Astrocyte of the hippocampus (primary cell): ENCODE data around the gene CCDC117.

Experiments
- DNase-seq: peaks from one replicate; pipeline ENCODE4 v3.0.0; 2011; ENCODE audit warnings: low read depth, low spot score

Gene CCDC117

DNA sequence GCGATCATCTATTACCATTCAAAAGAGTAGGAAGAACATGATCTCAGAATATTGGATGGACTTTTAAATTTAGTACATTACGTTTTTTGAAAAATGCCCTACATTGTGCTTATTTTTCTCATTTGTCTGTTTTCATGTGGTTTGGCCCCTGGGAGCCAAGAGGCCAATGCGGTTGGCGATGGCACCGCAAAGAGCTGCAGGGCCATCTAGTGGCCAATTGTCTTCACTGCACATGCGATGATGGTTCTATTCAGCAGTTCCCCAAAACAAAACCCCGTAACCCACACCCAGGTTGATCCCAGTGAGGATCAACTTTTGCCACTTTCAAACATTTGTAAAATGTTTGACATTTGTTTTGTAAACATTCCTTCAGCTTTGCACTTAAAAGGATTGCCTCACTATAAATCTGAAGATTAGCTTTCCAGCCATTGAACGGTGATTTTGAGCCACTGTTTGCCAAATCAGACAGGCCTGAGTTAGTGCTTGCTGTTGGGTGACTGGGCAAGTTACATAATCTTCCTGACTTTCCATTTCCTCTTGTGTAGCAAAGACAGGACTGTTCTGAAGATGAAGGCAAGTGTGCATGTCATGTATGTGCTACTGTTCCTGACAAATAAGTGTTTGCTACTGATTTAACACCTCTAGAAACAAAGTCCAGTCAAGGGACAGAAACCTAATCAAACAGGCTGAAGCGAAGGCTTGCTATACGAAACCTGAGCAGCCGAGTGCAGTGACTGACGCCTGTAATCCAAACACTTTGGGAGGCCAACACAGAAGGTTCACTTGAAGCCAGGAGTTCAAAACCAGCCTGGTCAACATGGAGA, 57.1 kb downstream of the CCDC117 start:
- peak; percentile 86 for DNase-seq

DNA sequence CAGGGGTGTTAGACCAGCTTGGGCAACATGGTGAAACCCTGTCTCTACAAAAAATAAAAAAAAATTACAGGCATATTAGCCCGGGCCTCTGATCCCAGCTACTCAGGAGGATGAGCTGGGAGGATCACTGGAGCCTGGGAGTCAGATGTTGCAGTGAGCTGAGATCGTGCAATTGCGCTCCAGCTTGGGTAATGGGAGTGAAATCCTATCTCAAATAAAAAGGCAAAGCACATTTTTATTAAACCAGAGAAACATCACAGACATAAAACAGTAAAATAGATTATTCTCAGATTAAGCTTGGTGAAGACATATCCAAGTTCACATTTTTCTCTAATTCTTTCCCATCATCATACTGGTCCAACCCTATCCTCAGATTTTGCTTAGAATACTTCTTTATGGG, 57.9 kb downstream of the CCDC117 start:
- DNase-seq, result no peak

DNA sequence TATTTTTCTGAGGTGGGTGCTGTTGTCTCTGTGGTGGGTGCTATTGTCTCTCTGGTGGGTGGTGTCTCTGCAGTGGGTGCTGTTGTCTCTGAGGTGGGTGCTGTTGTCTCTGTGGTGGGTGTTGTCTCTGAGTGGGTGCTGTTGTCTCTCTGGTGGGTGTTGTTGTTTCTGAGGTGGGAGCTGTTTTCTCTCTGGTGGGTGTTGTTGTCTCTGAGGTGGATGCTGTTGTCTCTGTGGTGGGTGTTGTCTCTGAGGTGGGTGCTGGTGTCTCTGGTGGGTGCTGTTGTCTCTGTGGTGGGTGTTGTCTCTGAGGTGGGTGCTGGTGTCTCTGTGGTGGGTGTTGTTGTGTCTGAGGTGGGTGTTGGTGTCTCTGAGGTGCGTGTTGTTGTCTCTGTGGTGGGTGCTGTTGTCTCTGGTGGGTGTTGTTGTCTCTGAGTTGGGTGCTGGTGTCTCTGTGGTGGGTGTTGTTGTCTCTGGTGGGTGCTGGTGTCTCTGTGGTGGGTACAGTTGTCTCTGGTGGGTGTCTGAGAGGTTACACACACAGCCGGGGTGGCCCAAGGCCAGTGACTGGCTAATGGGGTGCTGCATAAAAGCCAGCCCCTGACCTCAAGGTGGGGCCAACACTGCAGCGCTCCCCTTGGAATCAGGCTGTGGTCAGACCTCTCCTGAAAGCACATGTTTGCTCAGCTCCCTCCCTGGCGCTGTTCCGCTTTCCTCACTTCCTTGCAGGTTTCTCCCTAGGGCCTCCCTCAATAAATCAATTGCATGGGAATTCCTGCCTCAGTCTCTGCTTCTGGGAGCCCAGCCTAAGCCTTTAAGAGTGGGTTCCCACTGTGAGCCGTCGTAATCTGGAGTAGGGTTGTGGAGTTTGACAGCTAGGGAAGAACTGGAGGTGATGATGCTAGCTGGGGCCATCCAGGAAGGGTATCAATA, 58.9 kb downstream of the CCDC117 start:
- no peak for DNase-seq

DNA sequence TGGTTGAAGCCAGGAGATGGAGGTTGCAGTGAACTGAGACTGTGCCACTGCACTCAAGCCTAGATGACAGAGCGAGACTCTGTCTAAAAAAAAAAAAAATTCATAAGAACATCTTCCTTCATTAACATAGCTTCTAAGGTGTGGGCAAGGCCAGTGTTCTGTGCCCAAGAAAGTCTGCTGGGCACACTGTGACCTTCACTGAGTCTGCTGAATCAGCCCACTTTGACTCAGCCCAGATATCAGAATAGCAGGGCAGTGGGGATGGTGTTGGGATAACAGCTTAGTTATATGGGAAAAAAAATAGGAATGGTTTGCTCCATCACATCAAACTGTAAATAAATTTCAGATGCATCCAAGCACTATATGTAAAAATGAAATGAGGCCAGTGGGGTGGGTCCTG, 60.2 kb downstream of the CCDC117 start:
- no peak for DNase-seq

DNA sequence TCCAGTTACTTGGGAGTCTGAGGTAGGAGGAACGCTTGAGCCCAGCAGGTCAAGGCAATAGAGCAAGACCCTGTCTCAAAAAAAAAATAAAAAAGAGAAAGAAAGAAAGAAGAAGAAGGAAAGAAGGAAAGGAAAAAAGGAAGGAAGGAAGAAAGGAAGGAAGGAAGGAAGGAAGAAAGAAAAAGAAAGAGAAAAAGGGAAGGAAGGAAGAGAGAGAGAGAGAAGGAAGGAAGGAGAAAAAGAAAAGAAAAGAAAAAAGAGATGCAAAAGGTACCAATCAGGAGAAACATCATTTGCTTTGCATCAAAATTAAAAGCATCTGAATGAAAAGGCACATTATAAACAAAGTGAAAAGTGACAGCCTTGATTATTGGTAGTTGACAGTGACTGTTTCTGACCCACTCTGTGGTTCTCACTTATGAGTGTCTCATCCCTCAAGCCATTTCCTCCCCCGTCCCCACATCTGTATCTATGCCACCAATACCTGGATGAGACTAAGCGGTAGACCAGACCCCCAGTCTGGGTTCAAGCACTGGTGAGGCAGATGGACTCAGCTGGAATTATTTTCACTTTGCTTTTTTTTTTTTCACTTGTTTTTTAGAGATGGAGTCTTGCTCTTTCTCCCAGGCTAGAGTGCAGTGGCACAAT, 60.9 kb downstream of the CCDC117 start:
- DNase-seq, result no peak

DNA sequence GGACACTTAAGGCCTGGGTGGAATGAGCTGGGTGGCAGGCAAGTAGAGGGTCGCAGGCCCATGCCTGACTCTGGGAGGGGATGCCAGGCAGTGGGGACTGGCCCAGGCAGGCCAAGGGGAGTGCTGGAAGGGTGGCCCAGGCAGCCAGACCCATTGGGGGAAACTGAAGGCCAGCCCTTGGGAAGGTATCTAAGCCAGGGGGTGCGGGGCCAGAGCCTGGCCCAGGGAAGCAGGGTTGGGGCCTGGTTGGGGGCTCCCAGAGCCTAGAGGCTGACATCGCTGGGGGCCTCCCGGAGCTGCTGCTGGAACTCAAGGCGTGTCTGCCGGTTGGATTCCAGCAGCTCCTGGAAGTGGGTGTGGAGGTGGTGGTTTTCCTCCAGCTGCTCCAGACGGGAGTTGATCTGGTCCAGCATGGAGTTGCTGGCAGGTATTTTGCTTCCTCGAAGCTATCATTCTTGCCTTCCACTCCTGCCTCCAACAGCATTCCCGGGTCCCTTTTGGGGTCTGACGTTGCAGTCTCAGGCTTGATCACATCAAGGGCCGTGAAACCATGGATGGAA, 63.2 kb downstream of the CCDC117 start:
- no peak for DNase-seq

DNA sequence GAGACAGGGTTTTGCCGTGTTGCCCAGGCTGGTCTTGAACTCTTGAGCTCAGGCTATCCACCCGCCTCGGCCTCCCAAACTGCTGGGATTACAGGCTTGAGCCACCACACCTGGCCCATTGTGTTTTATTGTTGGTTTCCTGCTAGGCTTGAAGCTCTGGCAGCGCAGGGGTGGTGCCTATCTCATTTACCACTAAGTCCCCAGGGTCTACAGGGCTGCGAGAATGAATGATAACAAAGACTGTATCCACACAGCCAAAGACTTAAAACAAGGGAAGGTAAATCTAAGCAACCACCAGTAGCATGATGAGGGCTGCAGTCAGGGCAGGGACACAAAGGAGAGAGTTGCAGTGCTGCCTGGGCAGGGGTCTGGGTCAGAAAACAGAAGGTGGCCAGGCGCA, 65.1 kb downstream of the CCDC117 start:
- no peak for DNase-seq
